ENCODE results near the gene SRPK3. TPM values are rescaled to one million over a fixed set of nuclear protein-coding genes. Genes with fewer than 3 reads are reported as not detected.

SRPK3 gene
- total RNA-seq, 2 experiments from 2014 or later = not detected

GRCh38 chrX:153773741-153774575, 6.9 kb upstream of the SRPK3 start:
- ATAC-seq = no peak
- no peaks in the 10 kb centered on the region for H3K9me3 Mint-ChIP-seq (ENCODE audit: low read depth)
- ChIA-PET POLR2A (no interaction called here), CTCF (no interaction called here)
- DNase-seq = peak; percentile 2
- intact Hi-C loops (cut with DNase I, micrococcal nuclease) = no loop called here
- no peaks in the 10 kb centered on the region for H3K36me3 Mint-ChIP-seq (ENCODE audit: low read depth)
- H3K27ac Mint-ChIP-seq = no peak overlapping the region
- no peaks in the 10 kb centered on the region for H3K4me1 Mint-ChIP-seq
- no peak overlapping the region for H3K4me3 Mint-ChIP-seq
- no peaks in the 10 kb centered on the region for H3K27me3 Mint-ChIP-seq

GRCh38 chrX:153774576-153775292, 6.1 kb upstream of the SRPK3 start:
- Mint-ChIP-seq H3K4me3 (no peak overlapping the region), H3K27ac (no peak overlapping the region), H3K27me3 (peaks cover under 1% of the 10 kb centered on the region), H3K36me3 (ENCODE audit: low read depth) (no peaks in the 10 kb centered on the region), H3K4me1 (no peaks in the 10 kb centered on the region), H3K9me3 (ENCODE audit: low read depth) (no peaks in the 10 kb centered on the region)
- intact Hi-C loops (cut with DNase I, micrococcal nuclease) = no loop called here
- ATAC-seq (no peak), DNase-seq (peak; percentile 2)
- CTCF ChIA-PET = no interaction called here
- POLR2A ChIA-PET = no interaction called here

GRCh38 chrX:153775293-153776119, 5.3 kb upstream of the SRPK3 start:
- Mint-ChIP-seq H3K27me3 (peaks cover 3% of the 10 kb centered on the region), H3K4me1 (peaks cover 6% of the 10 kb centered on the region), H3K27ac (no peak overlapping the region), H3K4me3 (no peak overlapping the region), H3K36me3 (ENCODE audit: low read depth) (no peaks in the 10 kb centered on the region), H3K9me3 (ENCODE audit: low read depth) (no peaks in the 10 kb centered on the region)
- no peak for ATAC-seq
- DNase-seq = peak; percentile 2
- intact Hi-C loops (cut with DNase I, micrococcal nuclease) = no loop called here
- CTCF ChIA-PET = no interaction called here
- POLR2A ChIA-PET = no interaction called here

- POLR2A ChIA-PET = no interaction called here
- CTCF ChIA-PET = no interaction called here
- Mint-ChIP-seq H3K4me3 (no peak overlapping the region), H3K9me3 (ENCODE audit: low read depth) (no peaks in the 10 kb centered on the region), H3K27ac (no peak overlapping the region), H3K27me3 (peaks cover 3% of the 10 kb centered on the region), H3K4me1 (peaks cover 6% of the 10 kb centered on the region), H3K36me3 (ENCODE audit: low read depth) (no peaks in the 10 kb centered on the region)
- intact Hi-C loops (cut with DNase I, micrococcal nuclease) = no loop called here
- DNase-seq (no peak), ATAC-seq (no peak)
These were observed 4.7 kb upstream of the SRPK3 start for GRCh38 chrX:153776120-153776599.

GRCh38 chrX:153776611-153777045, 4.2 kb upstream of the SRPK3 start:
- ChIA-PET POLR2A (no interaction called here), CTCF (no interaction called here)
- DNase-seq (peak; percentile 27), ATAC-seq (no peak)
- H3K27me3 Mint-ChIP-seq = peaks cover 3% of the 10 kb centered on the region
- H3K27ac Mint-ChIP-seq = no peak overlapping the region
- no peaks in the 10 kb centered on the region for H3K36me3 Mint-ChIP-seq (ENCODE audit: low read depth)
- H3K4me1 Mint-ChIP-seq = peaks cover 6% of the 10 kb centered on the region
- intact Hi-C loops (cut with DNase I, micrococcal nuclease) = no loop called here
- no peak overlapping the region for H3K4me3 Mint-ChIP-seq
- H3K9me3 Mint-ChIP-seq (ENCODE audit: low read depth) = no peaks in the 10 kb centered on the region

- DNase-seq (peak; percentile 0), ATAC-seq (no peak)
- ChIA-PET POLR2A (no interaction called here), CTCF (interaction anchor here (0.9 to 1.6 kb wide), 2 partner anchors 15 to 33 kb away, joined by 3 to 5 read pairs; no protein-coding TSS in a partner anchor)
- H3K27ac Mint-ChIP-seq = no peak overlapping the region
- H3K36me3 Mint-ChIP-seq (ENCODE audit: low read depth) = no peaks in the 10 kb centered on the region
- peaks cover 6% of the 10 kb centered on the region for H3K4me1 Mint-ChIP-seq
- no peak overlapping the region for H3K4me3 Mint-ChIP-seq
- peaks cover 3% of the 10 kb centered on the region for H3K27me3 Mint-ChIP-seq
- no peaks in the 10 kb centered on the region for H3K9me3 Mint-ChIP-seq (ENCODE audit: low read depth)
- intact Hi-C loops (cut with DNase I, micrococcal nuclease) = no loop called here
These were observed 3.4 kb upstream of the SRPK3 start for GRCh38 chrX:153777261-153778090.

GRCh38 chrX:153778181-153778580, 2.7 kb upstream of the SRPK3 start:
- ATAC-seq (no peak), DNase-seq (no peak)
- ChIA-PET POLR2A (no interaction called here), CTCF (interaction anchor here (1.6 kb wide), 1 partner anchor 14 kb away, joined by 5 read pairs; no protein-coding TSS in a partner anchor)
- Mint-ChIP-seq H3K36me3 (ENCODE audit: low read depth) (no peaks in the 10 kb centered on the region), H3K4me3 (no peak overlapping the region), H3K27me3 (peaks cover 3% of the 10 kb centered on the region), H3K9me3 (ENCODE audit: low read depth) (no peaks in the 10 kb centered on the region), H3K27ac (no peak overlapping the region), H3K4me1 (peaks cover 6% of the 10 kb centered on the region)
- intact Hi-C loops (cut with DNase I, micrococcal nuclease) = no loop called here

- Mint-ChIP-seq H3K4me1 (peaks cover 6% of the 10 kb centered on the region), H3K36me3 (ENCODE audit: low read depth) (no peaks in the 10 kb centered on the region), H3K27ac (no peak overlapping the region), H3K4me3 (no peak overlapping the region), H3K9me3 (ENCODE audit: low read depth) (no peaks in the 10 kb centered on the region), H3K27me3 (peaks cover 3% of the 10 kb centered on the region)
- DNase-seq = no peak
- CTCF ChIA-PET = interaction anchor here (1.6 kb wide), 1 partner anchor 14 kb away, joined by 5 read pairs; no protein-coding TSS in a partner anchor
- POLR2A ChIA-PET = no interaction called here
- intact Hi-C loops (cut with DNase I, micrococcal nuclease) = no loop called here
- no peak for ATAC-seq
These were observed 2.1 kb upstream of the SRPK3 start for GRCh38 chrX:153778684-153779101.

GRCh38 chrX:153779891-153780677, 757 bp upstream of the SRPK3 start:
- Mint-ChIP-seq H3K27ac (no peak overlapping the region), H3K4me3 (no peak overlapping the region), H3K9me3 (ENCODE audit: low read depth) (no peaks in the 10 kb centered on the region), H3K4me1 (peaks cover 6% of the 10 kb centered on the region), H3K27me3 (peaks cover 3% of the 10 kb centered on the region), H3K36me3 (ENCODE audit: low read depth) (no peaks in the 10 kb centered on the region)
- ChIA-PET CTCF (interaction anchor here (1.1 kb wide), 1 partner anchor 144 kb away, joined by 3 read pairs; no protein-coding TSS in a partner anchor), POLR2A (no interaction called here)
- intact Hi-C loops (cut with DNase I, micrococcal nuclease) = no loop called here
- ATAC-seq = peak; percentile 29
- DNase-seq = no peak

- H3K27me3 Mint-ChIP-seq = peaks cover 3% of the 10 kb centered on the region
- H3K9me3 Mint-ChIP-seq (ENCODE audit: low read depth) = no peaks in the 10 kb centered on the region
- peaks cover 2% of the 10 kb centered on the region for H3K36me3 Mint-ChIP-seq (ENCODE audit: low read depth)
- POLR2A ChIA-PET = no interaction called here
- no peak overlapping the region for H3K4me3 Mint-ChIP-seq
- CTCF ChIA-PET = interaction anchor here (1.2 kb wide), 1 partner anchor 67 kb away, joined by 3 read pairs; no protein-coding TSS in a partner anchor
- intact Hi-C loops (cut with DNase I, micrococcal nuclease) = no loop called here
- ATAC-seq = no peak
- peaks cover 6% of the 10 kb centered on the region for H3K4me1 Mint-ChIP-seq
- DNase-seq = no peak
- no peak overlapping the region for H3K27ac Mint-ChIP-seq
These were observed 697 bp downstream of the SRPK3 start for GRCh38 chrX:153781428-153782047.
